Amygdala (tissue), 56 donors: Measurements from ENCODE around the gene SLC5A10.

Experiments
- DNase-seq, 56 donors: peaks; one replicate each; lab custom pipeline; 2025; lab: John Stamatoyannopoulos, UW

SLC5A10 gene

DNA sequence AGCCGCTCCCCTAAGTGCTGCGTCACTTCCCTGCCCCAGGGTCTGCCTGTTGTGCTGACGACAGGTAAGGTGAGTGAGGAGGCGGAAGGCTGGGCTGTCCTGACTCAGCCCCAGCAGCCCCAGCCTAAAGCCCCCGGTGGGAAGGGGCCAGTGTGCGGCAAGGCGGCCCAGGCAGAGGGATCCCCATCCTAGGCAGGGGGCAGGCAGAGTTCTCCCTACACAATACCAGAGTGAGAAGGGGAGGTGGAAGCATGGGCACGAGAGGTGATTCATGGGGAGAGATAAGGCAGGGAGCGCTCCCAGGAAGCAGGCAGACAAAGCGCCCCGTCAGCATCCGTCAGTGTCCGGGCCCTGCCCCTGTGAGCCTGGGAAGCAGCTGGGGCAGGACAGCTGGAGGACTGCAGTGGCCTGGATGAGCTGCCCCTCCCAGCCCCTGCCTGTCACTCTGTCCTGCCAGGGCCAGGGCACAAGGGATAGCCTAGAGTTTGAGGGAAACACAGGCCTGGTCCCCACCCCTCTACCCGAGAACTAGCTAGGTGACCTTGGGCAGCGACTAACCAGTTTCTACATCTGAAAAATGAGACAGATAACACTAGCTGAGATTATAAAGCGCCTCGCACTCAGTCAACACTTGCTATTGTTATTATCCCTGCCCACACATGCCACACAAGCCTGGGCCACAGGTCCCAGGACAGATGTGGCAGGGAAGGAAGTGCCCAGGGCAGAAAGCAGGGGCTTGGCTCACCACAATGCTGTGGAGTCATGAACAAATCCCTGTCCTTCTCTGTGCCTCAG lies 48.8 kb downstream of the SLC5A10 start:
- DNase-seq, result no peak

DNA sequence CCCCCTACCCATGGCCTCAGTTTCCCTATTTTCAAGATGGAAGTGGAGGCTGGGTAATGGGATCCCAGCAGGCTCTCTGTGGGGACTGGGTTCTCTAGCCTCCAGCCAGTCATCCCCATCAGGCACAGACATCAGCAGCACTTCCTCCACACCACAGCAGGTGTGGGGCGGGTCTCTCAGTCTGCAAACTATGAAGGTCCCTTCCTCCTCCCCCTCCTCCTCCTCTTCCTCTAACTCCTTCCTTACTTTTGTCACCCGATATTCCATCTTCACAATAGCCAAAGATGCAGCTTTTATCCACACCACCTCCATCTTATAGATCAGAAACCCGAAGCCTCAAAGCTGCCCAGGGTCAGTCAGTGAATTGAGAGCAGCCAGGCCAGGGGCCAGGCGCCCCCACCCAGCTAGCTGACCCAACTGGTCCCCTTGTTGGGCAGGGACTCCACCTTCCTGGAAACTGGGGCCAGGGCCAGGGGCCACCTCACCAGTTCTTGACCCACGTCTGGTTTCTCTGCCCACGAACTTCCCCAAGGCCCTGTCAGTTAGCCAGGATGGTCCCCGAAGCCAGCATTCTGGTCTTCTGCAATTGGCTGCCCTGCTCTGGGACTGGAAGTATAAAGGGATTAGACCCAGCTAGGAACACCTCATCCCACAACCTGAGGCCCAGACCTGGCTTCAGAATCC lies 50.1 kb downstream of the SLC5A10 start:
- DNase-seq, result no peak

DNA sequence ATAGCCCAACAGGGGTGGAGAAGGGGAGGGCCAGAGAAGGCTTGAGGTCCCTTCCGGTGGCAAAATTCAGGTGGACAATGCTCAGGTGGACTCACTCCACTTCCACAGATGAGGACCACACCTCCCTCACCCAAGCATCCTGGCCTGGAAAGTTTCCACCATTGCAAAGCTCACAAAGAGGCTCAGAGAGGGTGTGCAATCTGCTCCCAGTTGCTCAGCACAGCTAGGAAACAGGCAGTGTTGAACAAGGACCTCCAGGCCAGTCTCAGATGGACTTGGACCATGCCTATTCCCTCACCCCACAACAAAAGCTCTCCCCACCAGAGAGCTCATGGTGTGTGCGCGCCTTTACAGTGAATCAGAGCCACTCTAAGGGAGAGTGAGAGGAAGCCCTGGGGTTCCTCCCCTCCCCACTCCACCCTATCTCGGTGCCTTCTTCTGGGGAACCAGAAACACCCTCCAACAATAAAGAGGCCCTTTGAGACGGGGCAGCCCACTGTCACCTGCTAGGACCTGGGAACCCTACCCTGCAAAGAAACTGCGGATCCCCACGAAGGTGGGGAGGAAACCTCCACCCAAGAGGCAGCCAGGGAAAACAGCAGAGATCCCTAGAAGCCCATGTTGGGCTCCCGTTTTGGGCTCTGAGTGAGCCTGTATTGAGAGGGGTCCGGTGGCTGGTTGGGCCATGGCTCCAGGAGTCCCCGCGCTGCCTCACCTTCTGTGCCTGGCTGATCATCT lies 51.0 kb downstream of the SLC5A10 start:
- no peak for DNase-seq

DNA sequence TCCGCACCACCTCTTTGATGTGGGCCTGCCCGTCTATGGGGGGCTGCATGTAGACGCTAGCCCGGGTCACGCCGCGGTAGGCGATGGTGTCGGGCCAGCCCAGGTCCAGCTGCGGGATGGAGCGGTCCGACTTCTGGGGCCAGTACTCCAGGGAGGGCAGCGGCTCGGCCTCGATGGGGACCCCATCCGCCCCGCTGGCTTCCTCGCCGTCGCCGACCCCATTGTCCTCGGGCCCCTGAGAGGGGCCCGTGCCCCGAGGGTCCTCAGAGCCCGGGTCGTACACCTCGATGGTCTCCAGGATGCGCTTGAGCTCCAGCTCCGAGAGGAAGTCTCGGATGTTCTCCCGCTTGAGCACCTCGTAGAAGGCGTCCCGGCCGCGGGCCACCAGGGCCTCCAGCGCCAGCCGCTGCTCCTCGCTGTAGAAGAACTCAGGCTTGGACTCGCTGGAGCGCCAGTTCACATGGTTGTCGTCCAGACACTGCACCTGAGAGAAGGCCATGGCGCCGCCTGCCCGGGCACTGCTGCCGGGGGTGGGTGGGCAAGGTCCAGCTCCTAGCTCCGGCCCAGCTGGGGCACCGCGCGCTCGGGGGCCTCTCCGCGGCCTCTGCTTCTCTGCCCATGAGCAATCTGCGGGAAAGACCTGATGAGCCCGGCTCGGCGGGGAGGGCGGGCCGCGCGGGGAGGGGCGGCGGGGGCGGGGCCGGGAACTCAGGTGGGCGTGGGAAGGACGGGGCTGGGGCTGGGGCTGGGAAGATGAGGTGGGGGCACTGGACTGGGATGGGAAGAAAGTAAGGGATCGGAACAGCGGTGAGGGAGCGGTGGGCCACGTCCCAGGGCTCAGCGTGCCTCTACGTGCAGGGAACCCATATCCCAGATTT lies 51.8 kb downstream of the SLC5A10 start:
- peak in 1 of 56 donors; percentile 9 for DNase-seq

DNA sequence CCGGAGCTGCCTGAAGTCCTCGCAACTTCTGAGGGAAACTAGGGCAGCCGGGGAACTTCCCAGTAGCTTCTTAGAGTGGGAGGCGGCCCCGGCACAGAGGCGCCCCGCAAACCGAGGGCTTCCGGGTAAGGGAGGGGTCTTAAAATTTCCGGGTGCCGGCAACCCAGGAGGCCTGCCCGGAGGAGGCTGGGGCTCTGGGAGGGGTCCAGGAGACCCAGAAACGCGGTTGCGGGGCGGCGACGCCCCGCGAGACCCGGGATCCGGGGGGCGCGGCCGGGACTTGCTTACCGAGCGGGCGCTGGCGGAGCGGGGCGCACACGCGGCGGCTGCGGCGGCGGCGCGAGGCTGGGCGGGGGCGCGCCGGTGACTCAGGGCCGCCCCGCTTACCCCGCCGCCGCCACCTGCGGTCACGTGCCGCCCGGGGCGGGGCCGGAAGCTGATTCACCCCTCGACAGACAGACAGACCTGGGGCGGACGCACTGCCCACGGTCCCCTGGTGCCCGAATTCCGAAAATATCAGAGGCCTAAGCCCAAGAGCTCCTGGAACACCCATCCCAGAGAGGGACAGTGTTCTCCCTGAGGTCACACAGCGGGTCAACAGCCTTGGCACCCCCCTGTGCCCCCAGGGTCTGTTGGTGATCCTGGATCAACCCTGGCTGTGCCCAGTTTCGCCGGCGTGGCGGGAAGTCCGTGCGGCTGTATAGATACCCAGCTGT lies 52.6 kb downstream of the SLC5A10 start, which contains the start of gene FAM83G:
Gene FAM83G, minus strand, starts transcription at position 344 of the 716 bp plus-strand sequence. CDS start 723 bp downstream, outside the sequence.
- peak in 4 of 56 donors; percentile 13 to 29 (median 21) for DNase-seq

DNA sequence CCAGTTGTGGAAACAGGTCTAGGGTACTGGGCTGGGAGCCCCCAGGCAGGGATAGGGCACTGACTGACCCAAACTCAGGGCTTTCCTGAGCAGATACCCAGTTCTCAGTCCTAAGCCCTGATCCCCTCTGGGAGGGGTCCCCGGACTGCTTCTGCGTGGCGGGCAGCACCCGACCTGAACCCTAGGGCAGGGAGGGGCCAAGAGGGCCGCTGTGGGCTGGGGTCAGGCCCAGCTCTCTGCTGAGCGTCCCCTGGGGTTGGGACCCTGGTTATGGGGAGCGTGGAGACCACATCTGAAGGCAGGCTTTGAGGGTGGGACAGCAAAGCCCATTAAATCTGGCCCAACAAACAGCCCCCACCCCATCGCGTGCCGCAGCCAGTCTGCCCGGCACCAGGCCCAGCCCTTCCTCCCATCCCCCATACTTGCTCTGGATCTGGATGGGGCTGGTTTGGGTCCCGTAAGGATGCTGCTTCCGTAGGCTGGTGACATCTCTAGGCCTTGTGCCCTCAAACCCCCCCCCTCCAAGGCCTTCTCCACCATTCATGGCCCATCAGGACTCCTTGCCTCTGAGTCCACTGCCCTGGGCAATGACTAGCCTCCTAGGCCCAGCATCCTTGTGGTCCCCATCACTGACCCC lies 53.3 kb downstream of the SLC5A10 start:
- DNase-seq, result no peak

DNA sequence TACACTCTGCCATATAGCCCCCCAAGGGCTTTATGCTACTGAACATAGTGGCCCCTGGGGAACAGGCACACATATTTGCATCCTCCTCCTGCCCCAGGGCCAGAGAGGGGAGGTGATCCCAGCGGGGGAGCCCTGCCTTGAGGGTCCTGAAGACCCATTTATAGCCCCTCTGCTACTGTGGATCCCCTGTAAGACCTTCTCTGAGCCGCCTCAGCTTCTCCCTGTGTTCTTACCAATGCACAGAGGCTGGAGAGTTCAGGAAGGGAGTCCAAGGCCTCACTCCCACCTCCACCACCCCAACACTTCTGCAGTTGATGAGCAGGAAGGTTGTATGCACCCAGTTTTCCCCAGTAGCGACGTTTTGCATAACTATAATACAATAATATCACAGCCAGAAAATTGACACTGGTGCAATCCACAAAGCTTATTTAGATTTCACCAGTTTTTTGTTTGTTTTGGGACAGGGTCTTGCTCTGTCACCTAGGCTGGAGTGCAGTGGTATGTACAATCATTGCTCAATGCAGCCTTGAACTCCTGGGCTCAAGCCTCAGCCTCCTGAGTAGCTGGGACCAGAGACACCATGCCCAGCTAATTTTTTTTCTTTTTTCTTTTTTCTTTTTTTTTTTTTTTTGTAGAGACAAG lies 53.9 kb downstream of the SLC5A10 start:
- DNase-seq, result no peak

DNA sequence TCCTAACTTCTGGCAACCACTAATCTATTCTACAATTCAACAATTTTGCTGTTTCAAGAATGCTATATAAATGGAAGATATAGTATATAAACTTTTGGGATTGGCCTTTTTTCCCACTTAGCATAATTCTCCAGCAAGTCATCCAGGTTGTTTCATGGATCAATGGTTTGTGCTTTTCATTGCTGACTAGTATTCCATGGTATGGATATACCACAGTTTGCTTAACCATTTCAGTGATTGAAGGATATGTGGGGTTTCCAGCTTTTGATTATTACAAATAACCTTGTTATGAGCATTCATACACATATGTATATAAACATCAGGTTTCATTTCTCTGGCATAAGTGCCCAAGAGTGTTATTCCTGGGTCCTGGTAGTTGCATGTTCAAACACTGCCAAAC lies 54.7 kb downstream of the SLC5A10 start:
- no peak for DNase-seq

DNA sequence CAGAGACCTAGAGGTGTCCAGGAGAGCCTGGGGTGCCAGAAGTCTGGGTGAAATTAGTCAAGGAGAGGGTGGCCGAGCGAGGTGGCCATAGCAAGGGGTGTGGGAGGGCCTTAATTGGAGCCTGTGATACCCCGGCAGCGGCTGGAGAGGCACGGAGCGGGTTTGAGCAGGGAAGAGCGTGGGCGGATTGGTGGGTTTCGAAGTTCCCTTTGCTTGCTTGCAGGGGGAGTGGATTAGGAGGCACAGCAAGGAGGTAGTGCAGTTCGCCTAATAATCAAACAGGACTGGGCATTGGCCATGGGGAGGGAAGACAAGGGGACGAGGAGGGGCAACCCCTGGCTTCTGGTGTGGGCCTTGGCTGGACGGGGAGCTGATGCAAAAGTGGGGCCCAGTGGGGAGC lies 58.0 kb downstream of the SLC5A10 start:
- no peak for DNase-seq

DNA sequence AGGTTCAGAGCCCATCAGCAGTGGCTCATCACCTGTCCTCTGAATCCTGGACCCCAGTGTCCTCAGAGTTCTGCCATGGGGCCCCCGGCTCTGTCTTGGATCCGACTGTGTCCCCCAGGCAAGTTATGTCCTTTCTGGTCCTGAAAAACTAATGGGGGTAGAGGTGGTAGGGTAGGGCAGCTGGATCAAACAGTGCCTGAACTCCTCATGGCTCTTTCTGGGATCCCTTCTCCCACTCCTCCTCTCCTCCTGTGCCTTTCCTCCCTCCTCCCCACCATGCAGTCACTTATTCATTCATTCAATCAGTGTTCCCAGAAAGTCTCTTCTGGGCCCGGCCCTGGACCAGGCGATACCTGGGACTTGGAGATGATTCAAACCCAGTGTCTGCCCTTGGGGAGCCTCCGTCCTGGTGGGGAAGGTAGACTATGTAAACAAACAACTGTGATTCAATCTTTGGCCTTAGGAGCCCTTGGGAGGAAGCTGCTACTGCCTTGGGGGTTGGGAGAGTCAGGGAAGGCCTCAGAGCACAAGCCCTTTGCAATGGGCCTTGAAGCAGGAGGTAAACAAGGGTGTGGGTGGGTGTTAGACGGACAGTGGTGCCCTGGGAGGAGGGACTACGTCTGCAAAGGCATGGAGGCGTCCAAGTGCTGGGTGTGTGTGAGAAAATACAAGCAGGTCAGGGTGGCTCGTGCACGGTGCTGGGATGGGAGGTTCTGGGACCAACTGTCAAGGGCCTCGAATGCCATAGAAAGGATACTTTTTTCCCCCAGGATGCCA lies 59.0 kb downstream of the SLC5A10 start:
- no peak for DNase-seq

DNA sequence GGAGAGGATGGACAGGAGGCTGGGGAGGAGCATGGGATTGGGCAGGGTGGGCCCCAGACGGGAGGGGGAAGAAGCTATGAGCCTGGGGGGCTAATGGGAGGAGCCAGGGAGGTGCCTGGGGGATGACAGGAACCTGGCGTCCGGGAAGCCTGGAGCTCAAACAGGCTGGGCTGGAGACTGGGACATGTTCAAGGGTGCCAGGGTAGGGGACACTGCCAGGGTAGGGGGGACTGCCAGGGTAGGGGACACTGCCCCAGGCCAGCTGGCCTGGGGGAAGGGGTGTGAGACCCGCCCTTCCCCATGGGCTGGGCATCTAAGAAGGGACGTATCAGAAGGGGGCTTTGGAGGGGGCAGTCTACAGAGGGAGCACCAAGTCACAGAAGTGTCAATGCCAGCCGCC lies 59.6 kb downstream of the SLC5A10 start:
- no peak for DNase-seq

DNA sequence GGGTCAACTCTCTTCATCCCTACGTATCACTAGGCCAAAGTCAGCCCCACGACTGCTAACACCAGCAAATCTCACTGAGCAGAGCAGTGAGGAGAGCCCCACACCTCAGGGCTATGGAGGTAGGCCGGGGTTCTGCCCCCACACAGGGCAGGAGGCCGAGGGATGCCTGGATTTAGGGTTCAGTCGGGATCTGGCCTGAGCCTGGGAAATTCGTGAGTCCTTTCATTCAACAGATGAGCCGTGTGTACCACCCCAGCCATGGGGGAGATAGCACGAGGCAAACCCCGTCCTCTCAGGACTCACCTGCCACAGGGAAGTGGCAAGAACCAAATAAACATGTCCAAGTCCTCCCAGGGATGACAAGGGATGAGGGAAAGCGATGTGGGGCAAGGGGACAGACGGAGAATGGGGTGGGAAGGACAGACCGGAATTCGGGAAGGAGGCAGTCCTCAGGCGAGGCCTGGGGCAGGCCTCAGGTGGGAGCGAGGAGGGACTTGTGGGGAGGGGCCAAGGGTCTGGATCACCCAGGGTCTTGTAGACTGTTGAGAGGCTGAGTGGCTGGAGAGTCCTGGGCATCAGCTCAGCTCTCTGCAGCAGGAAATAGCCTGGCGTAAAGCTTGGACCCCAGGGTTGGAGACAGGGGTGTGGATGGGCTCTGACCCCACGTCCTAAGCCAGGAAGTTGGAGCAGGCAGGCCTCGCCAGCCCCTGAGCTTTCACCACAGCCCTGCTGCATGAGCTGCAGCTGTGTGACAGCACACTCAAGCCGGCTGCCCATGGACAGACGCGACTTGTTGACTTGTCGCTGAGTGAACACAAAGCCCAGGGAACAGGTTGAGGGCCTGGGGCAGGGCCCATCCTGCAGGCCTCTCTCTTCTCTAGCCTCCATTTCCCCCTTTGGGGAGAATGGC lies 60.5 kb downstream of the SLC5A10 start:
- no peak for DNase-seq

DNA sequence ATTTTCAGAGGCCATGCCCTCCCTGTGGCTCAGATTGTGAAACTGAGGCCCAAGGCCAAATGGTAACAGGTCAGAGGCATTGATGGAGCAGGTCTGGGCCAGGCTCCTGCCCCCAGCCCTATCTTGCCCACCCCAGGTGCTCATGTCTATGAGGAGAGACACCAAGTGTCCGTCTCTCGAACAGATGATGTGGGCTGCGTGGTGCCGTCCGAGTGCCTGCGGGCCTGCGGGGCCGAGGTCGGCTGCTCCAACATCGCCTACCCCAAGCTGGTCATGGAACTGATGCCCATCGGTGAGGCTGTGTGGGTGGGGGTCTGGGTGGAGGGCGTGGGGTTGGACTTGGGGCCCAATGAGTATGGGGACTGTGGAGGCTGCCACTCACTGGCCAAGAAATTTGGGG lies 61.3 kb downstream of the SLC5A10 start:
- no peak for DNase-seq

DNA sequence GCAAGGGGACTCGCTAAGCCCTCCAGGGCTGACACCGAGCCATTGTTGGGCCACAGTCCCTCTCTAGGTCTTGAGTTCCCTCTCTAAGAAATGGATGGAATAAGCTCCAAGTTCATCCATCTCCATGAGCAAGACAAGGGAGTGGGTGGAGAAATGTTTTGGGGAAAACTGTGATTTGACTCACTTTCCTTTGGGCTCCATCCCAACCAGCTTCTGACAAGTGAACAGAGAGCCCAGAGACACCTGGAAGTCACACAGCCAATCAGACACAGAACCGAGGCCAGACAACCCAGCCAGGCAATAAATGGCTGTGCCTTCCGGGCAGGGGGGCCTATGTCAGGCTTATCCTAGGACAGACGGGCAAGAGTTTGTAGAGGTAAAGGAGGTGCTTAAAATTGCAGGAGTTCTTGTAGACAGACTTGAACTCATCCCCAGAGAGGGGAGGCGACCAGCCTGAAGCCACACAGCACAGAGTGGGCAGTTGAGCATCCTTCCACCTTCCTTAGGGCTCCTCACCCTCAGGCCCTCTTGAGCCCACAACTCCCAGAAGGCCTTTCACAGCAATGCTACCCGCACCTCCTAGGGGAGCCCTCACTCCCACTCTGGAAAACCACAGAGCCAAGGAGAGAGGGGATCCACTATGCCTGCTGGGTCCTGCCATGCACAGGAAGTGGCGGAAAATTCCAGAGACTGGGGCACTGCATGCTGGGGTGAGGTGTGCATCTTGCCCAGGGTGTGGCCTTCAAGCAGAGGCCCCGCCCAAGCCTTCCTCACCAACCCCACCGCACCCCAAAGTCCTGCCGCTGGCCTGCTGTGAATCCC lies 62.1 kb downstream of the SLC5A10 start:
- no peak for DNase-seq

DNA sequence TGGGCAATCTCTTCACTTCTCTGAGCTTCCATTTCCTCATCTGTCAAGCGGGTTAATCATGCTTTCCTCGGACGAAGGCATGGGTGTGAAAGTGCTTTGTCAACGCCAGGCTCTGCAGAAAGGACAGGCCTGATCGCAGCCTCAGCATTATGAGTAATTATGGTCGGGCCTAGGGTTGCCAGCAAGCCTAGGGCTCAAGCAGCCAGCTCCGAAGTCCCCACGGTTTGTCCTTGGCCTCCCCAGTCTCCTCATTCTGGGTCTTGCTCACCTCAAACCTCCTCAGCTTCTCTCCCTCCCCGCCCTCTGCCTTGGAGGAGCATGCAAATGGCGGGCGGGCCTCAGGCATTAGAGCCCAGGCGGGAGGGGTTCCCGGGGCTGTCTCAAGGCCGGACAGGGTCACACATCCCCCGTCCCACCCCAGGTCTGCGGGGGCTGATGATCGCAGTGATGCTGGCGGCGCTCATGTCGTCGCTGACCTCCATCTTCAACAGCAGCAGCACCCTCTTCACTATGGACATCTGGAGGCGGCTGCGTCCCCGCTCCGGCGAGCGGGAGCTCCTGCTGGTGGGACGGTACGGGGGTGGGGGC lies 62.8 kb downstream of the SLC5A10 start:
- DNase-seq, result no peak
